GM18520 (cell line): ENCODE data around the gene B3GAT3.
"Not testable (repeated sequence)": the region's sequence is repeated elsewhere in the genome, so short reads cannot be mapped to it uniquely, and the experiment has no call there.

ENCODE experiments used
- ATAC-seq: cut with Tn5 transposase; IDR thresholded peaks from one replicate; pipeline ENCODE4 v1.9.1; 2021; ENCODE audit not compliant: unreplicated experiment

Gene B3GAT3

GRCh38 chr11:62621567-62622470 lies at the start of gene B3GAT3:
Gene B3GAT3, minus strand, starts transcription at chr11:62621986. Its CDS starts 39 bp downstream, at chr11:62621947.
- peak; percentile 96 for ATAC-seq

GRCh38 chr11:62671236-62671607 lies 49.4 kb upstream of the B3GAT3 start:
- no peak for ATAC-seq

GRCh38 chr11:62669420-62670161 lies 47.8 kb upstream of the B3GAT3 start:
- ATAC-seq, result no peak

- no peak for ATAC-seq
Observed at GRCh38 chr11:62667460-62667859, 45.7 kb upstream of the B3GAT3 start.

GRCh38 chr11:62666259-62666926 lies 44.6 kb upstream of the B3GAT3 start:
- ATAC-seq, result no peak

- peak; percentile 5 for ATAC-seq
Observed at GRCh38 chr11:62665599-62666258, 43.9 kb upstream of the B3GAT3 start.

- peak; percentile 72 for ATAC-seq
Observed at GRCh38 chr11:62665075-62665598, 43.4 kb upstream of the B3GAT3 start, which contains the start of the genes C11orf98 and CSKMT. Gene C11orf98, minus strand, starts transcription at chr11:62665210. Its CDS starts 41 bp downstream, at chr11:62665169. Gene CSKMT, plus strand, starts transcription at chr11:62665312. Its CDS starts 568 bp downstream, at chr11:62665880.

GRCh38 chr11:62664405-62665074 lies 42.8 kb upstream of the B3GAT3 start:
- ATAC-seq, result peak; percentile 9

- ATAC-seq, result no peak
Observed at GRCh38 chr11:62656796-62657429, 35.1 kb upstream of the B3GAT3 start.

GRCh38 chr11:62654297-62654696 lies 32.5 kb upstream of the B3GAT3 start:
- no peak for ATAC-seq

- no peak for ATAC-seq
Observed at GRCh38 chr11:62652161-62653006, 30.6 kb upstream of the B3GAT3 start.

- not testable (repeated sequence) for ATAC-seq
Observed at GRCh38 chr11:62650283-62650682, 28.5 kb upstream of the B3GAT3 start.

- no peak for ATAC-seq
Observed at GRCh38 chr11:62649486-62649885, 27.7 kb upstream of the B3GAT3 start.

- ATAC-seq, result no peak
Observed at GRCh38 chr11:62648967-62649364, 27.2 kb upstream of the B3GAT3 start.

GRCh38 chr11:62648185-62648966 lies 26.6 kb upstream of the B3GAT3 start:
- no peak for ATAC-seq

- ATAC-seq, result no peak
Observed at GRCh38 chr11:62647609-62648005, 25.8 kb upstream of the B3GAT3 start.

GRCh38 chr11:62646825-62647608 lies 25.2 kb upstream of the B3GAT3 start:
- ATAC-seq, result no peak
